ENCODE results near the gene FAM241B.

FAM241B gene

GRCh38 chr10:69634759-69635425 is 4.8 kb downstream of the FAM241B start:
- no peak for DNase-seq

DNA sequence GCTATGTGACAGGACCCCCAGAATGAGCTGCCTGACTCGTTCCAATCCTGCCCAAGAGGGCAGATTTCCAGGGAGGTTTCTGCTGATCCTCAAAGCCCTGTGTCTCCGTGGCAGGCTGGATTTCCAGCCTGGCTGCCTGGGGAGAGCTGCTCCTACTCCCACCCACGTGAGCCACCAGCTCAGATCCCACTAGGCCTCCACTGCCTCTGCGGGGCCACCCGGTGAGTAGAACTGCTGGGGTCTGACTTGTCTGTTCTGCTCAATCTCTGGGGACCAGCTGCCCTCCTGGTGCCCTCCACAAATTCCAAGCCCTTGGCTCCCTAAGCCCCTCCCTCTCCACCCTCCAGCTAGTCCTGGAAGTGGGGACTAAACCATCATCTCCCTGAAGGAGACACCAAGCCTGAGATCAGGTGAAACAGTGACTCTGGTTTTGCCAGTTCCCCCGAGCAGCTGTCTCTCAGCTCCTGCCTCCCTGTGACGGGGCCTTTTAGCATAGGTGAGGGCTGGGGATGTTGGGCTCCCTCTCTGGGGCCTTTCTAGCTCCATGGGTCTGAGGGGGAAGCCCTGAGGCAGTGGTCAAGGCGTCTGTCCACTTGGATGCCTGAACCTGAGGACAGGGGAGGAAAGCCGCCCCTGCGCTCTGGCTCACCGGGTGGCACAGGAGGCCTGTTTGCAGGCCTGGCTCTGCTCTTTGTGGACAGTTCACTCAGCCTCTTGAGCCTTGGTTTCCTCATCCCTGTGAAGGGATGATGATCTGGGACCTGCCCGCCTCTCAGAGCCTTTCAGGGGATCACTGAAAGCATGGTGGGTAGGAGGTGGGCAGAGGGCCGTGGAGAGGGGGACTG is 5.6 kb downstream of the FAM241B start:
- DNase-seq: no peak

DNA sequence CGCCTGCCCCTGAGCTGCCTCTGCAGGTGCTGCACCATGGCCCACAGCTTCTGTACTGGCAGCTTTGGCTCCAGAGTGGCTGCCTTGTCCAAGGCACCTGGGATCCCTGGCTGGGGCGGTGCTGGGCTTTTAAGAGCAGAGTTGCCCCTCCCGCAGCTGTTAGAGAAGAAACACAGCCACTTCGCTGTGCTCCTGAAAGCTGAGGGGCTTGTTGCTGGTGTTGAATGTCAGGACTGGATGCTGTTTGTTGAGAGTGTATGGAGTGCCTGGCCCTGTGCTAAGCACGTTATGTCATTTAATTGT is 6.2 kb downstream of the FAM241B start:
- no peak for DNase-seq

DNA sequence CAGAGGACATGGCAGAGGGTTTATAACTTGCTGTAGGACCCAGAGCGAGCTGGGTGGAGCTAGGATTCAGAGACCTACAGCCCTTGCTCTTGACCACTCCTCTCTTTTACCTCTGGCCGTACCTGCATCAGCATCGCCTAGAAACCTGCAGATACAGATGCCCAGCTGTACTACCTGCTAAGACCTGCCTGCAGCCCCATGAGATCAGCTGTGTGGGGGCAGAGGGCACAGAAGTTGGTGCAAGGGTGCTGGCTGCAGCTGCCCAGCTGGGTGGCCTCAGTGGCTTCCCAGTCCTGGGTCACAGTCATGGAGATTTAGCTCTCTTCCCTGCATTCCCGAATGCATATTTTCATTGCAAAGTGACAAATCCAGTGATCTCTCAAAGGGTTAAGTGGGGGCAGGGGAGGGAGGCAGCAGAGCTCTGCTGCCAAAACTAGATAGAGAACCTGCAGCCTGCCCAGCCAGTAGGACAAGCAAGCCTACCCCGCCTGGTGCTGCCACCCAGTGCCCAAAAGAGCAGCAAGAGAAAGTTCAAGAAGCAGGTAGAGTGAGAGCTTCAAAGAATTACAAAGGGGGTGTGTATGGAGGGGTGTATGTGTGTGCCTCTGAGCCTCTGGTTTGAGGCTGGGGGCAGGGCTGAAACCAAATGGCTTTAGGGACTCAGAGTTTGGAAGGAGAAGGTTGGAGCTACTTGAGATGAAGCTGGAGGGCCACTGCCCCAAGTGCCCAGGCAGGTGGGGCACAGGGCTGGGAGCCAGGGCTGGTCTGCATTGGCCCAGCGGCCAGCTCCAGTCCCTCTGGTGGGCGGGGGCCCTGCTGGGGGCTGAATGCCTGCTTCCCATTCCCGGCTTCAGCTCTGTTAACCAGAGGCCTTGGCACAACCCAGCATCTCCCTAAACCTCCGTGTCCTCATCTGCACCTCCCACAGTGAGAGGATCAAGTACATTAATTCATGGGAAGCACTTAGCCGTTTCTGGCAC is 6.9 kb downstream of the FAM241B start:
- DNase-seq: no peak

DNA sequence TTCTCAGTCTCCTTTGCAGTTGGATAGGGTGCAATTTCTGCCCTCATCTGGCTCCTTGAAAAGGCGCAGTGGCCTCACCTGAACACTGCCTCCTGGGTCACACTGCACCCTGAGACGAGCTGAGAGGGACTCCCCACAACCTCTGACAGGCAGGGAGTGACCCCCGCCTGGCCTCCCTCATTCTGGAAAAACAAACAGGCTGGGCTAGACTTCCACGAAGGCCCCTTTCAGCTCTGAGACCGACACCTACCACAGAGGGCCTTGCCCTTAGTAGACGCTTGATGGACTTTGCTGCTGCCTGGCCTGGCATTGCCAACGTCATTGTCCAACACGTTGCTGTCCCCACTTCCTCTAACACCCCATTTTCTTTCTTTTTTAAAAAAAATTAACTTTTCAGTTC is 8.6 kb downstream of the FAM241B start:
- no peak for DNase-seq

DNA sequence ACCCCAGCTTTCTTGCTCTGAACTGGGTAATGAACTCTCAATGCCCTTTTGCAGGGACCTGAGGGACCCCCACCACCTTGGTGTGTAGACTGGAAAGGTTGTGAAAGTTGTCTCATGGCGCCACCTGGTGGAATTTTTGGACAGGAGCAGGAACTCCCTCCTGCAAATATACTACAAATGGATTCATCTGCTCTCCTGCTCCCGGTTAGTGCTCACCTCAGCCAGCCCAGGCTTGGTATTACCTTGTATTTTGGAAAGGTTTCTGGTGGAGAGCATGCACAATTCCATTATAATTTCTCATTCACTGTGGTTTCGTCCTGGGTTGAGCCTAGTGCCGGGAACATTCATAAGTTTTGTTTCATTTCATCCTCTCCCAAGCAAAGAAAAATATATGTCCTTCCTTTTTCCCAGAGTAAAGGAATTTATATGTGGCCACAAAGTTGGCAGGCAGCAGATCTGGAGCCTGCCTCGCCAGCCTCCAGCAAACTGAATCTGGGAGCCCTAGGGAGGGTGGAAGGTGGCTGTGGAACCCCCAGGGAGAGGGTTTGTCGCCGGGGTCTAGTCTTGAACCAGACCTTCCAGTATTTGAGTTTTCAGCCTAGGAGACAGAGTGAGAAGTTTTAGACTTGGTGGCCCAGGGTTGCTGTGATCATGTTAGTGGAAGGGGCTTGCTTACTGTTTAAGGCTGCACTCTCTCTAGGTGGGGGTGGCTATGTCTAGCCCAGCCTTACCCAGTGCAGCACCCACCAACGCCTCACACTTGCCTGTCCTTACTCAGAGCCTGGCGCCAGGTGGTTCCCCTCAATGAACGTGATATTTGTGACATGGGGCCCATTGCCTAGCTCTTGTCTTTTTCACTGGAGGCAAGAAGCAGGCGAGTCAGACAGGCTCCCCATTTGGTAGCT is 9.5 kb downstream of the FAM241B start:
- DNase-seq: peak; percentile 15 to 67

GRCh38 chr10:69640196-69640980 is 10.3 kb downstream of the FAM241B start:
- peak in 1 of 2 donors; percentile 20 for DNase-seq

DNA sequence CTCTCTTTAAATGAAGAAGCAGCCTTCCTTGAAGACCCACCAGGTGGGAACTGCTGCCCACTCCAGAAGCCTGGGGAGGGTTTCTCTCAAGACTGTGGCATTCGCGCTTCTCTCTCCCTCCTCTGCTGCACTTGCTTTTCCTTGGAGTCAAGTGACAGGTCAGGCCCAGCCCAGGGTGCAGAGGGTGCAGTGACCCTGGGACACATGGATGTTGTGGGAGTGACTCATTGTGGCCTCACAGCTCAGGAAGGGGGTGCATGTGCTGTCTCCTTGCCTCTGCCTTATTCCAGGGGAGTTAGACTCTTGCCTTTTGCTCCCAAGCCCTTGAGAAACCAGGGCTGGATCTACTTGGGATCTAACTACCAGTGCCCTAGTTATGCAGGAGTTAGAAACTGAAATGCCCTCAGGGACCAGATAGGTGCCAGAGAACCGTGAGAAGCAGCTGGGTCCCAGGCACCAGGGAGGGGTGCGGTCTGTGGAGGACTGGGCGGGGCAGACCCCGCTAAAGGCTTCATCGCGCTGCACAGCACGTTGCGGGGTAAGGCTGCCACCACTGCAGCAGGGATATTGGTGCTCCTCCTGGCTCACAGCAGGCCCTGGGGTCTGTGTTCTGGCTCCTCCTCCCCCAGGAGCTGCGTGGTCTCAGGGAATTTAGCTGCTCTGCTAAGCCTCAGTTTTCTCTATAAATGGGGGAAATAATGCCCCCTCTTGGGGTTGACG is 11.4 kb downstream of the FAM241B start:
- DNase-seq: no peak

DNA sequence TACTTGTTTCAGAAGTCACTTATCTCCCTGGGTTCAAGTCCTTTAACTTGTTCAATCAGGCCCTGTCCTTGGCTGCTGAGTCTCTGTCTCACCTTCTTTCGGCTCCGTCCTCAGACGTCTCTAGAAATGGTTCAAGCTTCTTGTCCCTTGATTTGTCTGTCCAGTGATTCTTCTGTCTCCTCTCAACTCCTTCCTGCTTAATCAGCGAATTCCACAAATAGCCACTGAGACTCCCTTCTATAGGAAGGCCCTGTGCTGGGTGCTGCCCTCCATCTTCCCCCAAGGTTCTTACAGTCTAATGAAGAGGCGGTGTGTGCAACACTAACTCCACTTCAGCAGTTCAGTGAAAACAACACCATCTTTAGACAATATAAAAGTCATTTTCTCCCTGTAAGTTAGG is 12.7 kb downstream of the FAM241B start:
- DNase-seq: no peak

DNA sequence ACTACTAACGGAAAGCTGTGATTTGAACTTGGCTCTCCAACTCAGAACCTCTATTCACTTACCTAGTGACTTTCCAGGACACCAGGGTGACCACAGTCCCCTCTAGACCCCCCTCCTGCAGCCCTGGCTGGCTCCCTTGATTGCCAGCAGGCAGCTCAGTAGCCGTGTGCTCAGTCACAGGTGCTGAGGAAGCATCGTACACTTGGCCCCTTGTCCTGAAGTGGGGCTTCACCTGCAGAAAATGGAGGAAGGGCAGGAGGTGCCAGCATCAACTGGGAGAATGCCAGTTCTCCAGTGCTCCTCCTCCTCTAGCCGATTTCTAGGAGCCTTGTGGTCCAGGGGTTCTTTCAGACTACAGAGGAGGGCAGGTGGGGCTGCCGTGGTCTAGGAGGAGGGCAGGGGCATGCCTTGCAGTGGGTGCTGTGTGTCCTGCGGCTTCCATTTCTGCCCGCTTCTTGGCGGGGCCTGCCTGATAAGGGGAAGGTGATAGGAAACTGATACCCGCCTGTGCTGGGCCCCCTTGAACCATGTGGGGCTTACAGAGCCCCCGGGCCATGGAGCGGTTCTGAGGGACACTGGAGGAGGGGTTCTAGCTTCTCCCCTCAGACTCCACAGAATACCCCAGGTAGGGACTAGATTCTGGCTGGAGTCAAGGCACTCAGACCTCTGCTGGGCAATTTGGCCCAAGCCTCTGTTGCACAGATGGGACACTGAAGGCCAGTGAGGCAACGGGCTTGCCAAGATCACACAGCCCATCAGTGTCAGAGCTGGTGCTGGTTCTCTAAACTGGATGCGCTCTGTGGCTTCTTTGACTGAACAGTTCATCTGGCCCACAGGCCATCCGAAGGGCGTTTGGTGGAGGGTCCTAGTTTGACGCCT is 14.0 kb downstream of the FAM241B start:
- no peak for DNase-seq

GRCh38 chr10:69644658-69645295 is 14.7 kb downstream of the FAM241B start:
- peak; percentile 22 to 73 for DNase-seq

GRCh38 chr10:69645296-69646184 is 15.5 kb downstream of the FAM241B start:
- DNase-seq: no peak

GRCh38 chr10:69646185-69647060 is 16.4 kb downstream of the FAM241B start:
- no peak for DNase-seq

GRCh38 chr10:69647126-69647525 is 17.1 kb downstream of the FAM241B start:
- no peak for DNase-seq

DNA sequence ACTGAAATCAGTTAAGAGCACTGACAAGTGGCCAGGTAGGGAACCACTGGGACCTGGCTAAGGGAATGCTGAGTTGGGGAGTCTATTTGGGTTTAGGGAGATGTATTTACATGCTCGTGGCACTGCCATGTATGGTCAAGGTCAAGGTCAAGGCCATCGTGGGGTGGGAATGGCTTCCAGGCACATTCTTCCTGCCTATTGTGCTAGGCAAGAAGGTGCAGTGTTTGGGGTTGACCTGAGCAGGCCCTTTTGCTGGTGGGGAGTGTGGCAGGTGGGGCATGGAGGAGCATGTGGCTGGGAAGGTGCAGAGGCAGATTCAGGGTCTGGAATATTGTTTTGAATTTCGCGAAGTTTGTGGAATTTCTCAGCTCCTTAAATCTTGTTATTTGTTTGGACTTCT is 17.8 kb downstream of the FAM241B start:
- no peak for DNase-seq

DNA sequence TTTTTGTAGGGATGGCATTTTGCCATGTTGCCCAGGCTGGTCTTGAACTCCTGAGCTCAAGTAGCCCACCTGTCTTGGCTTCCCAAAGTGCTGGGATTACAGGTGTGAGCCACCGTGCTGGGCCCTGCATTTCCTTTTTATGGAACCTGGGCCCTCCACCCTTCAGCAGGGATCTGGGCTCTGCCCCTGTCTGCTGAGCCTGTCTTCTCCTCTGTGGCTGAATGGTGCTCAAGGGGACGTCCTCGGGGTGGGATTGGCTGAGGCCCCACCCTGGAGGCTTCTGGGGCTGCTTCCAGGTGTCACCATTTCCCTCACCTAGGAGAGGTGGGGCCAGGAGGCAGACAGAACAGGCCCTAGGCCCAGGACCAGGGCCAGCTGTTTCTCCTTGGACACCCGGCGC is 18.4 kb downstream of the FAM241B start:
- DNase-seq: no peak

Measured in inflammatory macrophage treated with lipopolysaccharide for 1 hour (primary cell).